ENCODE data around the gene SMARCC1.

- no peak for TF ChIP-seq REST (IDR thresholded peaks at IDR 0.05; ENCODE audit: insufficient read depth in 1 of 2, low read depth in 2 of 2, low read length in 1 of 2)
- TF ChIP-seq CTCF (IDR thresholded peaks at IDR 0.05), result no peak
- TF ChIP-seq POLR2AphosphoS5 (IDR thresholded peaks at IDR 0.05; ENCODE audit: low read depth, low read length), result no peak
- TF ChIP-seq TCF7L2 (IDR thresholded peaks at IDR 0.05; ENCODE audit: low read depth, low read length), result no peak
Observed at GRCh38 chr3:47605652-47606051, 176.0 kb downstream of the SMARCC1 start.

Measured in Panc1 (cell line).